H9 (cell line): ENCODE data around the gene ZNF248. TPM values are rescaled to one million over a fixed set of nuclear protein-coding genes. Genes with fewer than 3 reads are reported as not detected.

ENCODE experiments used
- DNase-seq: peaks from one replicate; pipeline ENCODE4 v3.0.0-alpha.2; 2017
- H2AFZ ChIP-seq: one replicate; pipeline ENCODE4 v1.6.1; 2013; ENCODE audit warnings: mild to moderate bottlenecking, low read length, control low read depth, moderate library complexity
- H2AK5ac ChIP-seq: 2 replicates; pipeline ENCODE4 v1.6.1; 2013; ENCODE audit warnings: low read length, control low read depth, mixed read lengths; ENCODE audit not compliant: insufficient read length
- H2BK120ac ChIP-seq: one replicate; pipeline ENCODE4 v1.6.1; 2013; ENCODE audit warnings: low read depth, mild to moderate bottlenecking, low read length, control low read depth, inconsistent platforms; ENCODE audit not compliant: poor library complexity, severe bottlenecking
- H2BK12ac ChIP-seq: 2 replicates; pipeline ENCODE4 v1.6.1; 2013; ENCODE audit warnings: low read length, control low read depth, mixed read lengths, low read depth; ENCODE audit not compliant: insufficient read length
- H2BK15ac ChIP-seq: 2 replicates; pipeline ENCODE4 v1.6.1; 2013; ENCODE audit warnings: low read depth, low read length, control low read depth
- H2BK20ac ChIP-seq: one replicate; pipeline ENCODE4 v1.6.1; 2013; ENCODE audit warnings: low read depth, mild to moderate bottlenecking, low read length, control low read depth, inconsistent platforms; ENCODE audit not compliant: poor library complexity, severe bottlenecking
- H2BK5ac ChIP-seq: 2 replicates; pipeline ENCODE4 v1.6.1; 2013; ENCODE audit warnings: low read length, control low read depth, mixed read lengths; ENCODE audit not compliant: insufficient read length
- H3K14ac ChIP-seq: 2 replicates; pipeline ENCODE4 v1.6.1; 2013; ENCODE audit warnings: low read length, control low read depth; ENCODE audit not compliant: insufficient read depth
- H3K18ac ChIP-seq: 2 replicates; pipeline ENCODE4 v1.6.1; 2013; ENCODE audit warnings: low read depth, mild to moderate bottlenecking, mixed read lengths, low read length, control low read depth; ENCODE audit not compliant: insufficient read length
- H3K23ac ChIP-seq: 2 replicates; pipeline ENCODE4 v1.6.1; 2013; ENCODE audit warnings: low read length, control low read depth, mixed read lengths, low read depth; ENCODE audit not compliant: insufficient read length
- H3K23me2 ChIP-seq: 2 replicates; pipeline ENCODE4 v1.6.1; 2013; ENCODE audit warnings: low read depth, mild to moderate bottlenecking, mixed read lengths, low read length, control low read depth; ENCODE audit not compliant: insufficient read length, poor library complexity, severe bottlenecking
- H3K27ac ChIP-seq: 2 replicates; pipeline ENCODE4 v1.5.1; 2013; ENCODE audit warnings: low read length, control low read depth, mixed read lengths, low read depth; ENCODE audit not compliant: insufficient read length
- H3K27me3 ChIP-seq: 2 replicates; pipeline ENCODE4 v1.6.1; 2013; ENCODE audit warnings: low read length, control low read depth, inconsistent platforms; ENCODE audit not compliant: insufficient read depth
- H3K4ac ChIP-seq: 2 replicates; pipeline ENCODE4 v1.6.1; 2013; ENCODE audit warnings: low read depth, mild to moderate bottlenecking, control low read depth, inconsistent platforms, low read length, moderate library complexity
- H3K4me1 ChIP-seq: 2 replicates; pipeline ENCODE4 v1.6.1; 2013; ENCODE audit warnings: low read length, control low read depth, inconsistent platforms; ENCODE audit not compliant: insufficient read depth
- H3K4me2 ChIP-seq: 2 replicates; pipeline ENCODE4 v1.6.1; 2013; ENCODE audit warnings: low read length, control low read depth, mixed read lengths; ENCODE audit not compliant: insufficient read length, insufficient read depth
- H3K56ac ChIP-seq: 2 replicates; pipeline ENCODE4 v1.6.1; 2013; ENCODE audit warnings: low read depth, mild to moderate bottlenecking, mixed read lengths, low read length, control low read depth; ENCODE audit not compliant: insufficient read length
- H3K79me1 ChIP-seq: 2 replicates; pipeline ENCODE4 v1.6.1; 2013; ENCODE audit warnings: low read depth, mild to moderate bottlenecking, moderate library complexity, low read length, control low read depth, inconsistent platforms; ENCODE audit not compliant: insufficient read depth, poor library complexity, severe bottlenecking
- H3K79me2 ChIP-seq: 2 replicates; pipeline ENCODE4 v1.6.1; 2013; ENCODE audit warnings: low read length, control low read depth, inconsistent platforms; ENCODE audit not compliant: insufficient read depth
- H3K9ac ChIP-seq: 2 replicates; pipeline ENCODE4 v1.6.1; 2013; ENCODE audit warnings: low read length, control low read depth, mixed read lengths; ENCODE audit not compliant: insufficient read length; ENCODE audit errors: extremely low read depth
- H3K9me3 ChIP-seq: one replicate; pipeline ENCODE4 v1.6.1; 2013; ENCODE audit warnings: low read depth, low read length, inconsistent platforms; ENCODE audit not compliant: control insufficient read depth
- H3T11ph ChIP-seq: one replicate; pipeline ENCODE4 v1.6.1; 2013; ENCODE audit warnings: mild to moderate bottlenecking, low read length, control low read depth, inconsistent platforms
- H4K20me1 ChIP-seq: one replicate; pipeline ENCODE4 v1.6.1; 2013; ENCODE audit not compliant: control insufficient read depth, insufficient read length, insufficient read depth
- H4K5ac ChIP-seq: 2 replicates; pipeline ENCODE4 v1.6.1; 2013; ENCODE audit warnings: low read depth, mild to moderate bottlenecking, mixed read lengths, low read length, control low read depth; ENCODE audit not compliant: insufficient read length
- H4K8ac ChIP-seq: replicated peaks from 2 replicates; pipeline ENCODE4 v1.6.1; 2013; ENCODE audit warnings: low read length, control low read depth, mixed read lengths, low read depth; ENCODE audit not compliant: insufficient read length
- H4K91ac ChIP-seq: 2 replicates; pipeline ENCODE4 v1.6.1; 2013; ENCODE audit warnings: low read depth, mild to moderate bottlenecking, moderate library complexity, mixed read lengths, low read length, control low read depth; ENCODE audit not compliant: insufficient read length
- H3K27ac Mint-ChIP-seq, 3 experiments: 2 replicates in 2 of 3; 3 replicates in 1 of 3; pipeline ENCODE4 v1.8.0; 2020 to 2021; ENCODE audit warnings: mixed read lengths in 3 of 3, mild to moderate bottlenecking in 1 of 3, moderate library complexity in 1 of 3
- H3K27me3 Mint-ChIP-seq: 2 replicates; pipeline ENCODE4 v1.8.0; 2021; ENCODE audit warnings: low read depth, mild to moderate bottlenecking, moderate library complexity, mixed read lengths
- H3K36me3 Mint-ChIP-seq, 3 experiments: 2 replicates in 2 of 3; 3 replicates in 1 of 3; pipeline ENCODE4 v1.8.0; 2020 to 2021; ENCODE audit warnings: low read depth in 3 of 3, mixed read lengths in 3 of 3; ENCODE audit not compliant: insufficient read depth in 1 of 3
- H3K4me1 Mint-ChIP-seq, 2 experiments: 2 replicates each; pipeline ENCODE4 v1.8.0; 2020; ENCODE audit warnings: mixed read lengths in 2 of 2
- H3K4me3 Mint-ChIP-seq, 2 experiments: 2 replicates in 1 of 2; 3 replicates in 1 of 2; pipeline ENCODE4 v1.8.0; 2020 to 2021; ENCODE audit warnings: mild to moderate bottlenecking in 2 of 2, mixed read lengths in 2 of 2, moderate library complexity in 1 of 2
- H3K9me3 Mint-ChIP-seq, 2 experiments: 2 replicates in 1 of 2; 3 replicates in 1 of 2; pipeline ENCODE4 v1.8.0; 2020; ENCODE audit warnings: mild to moderate bottlenecking in 2 of 2, mixed read lengths in 2 of 2, moderate library complexity in 1 of 2
- CTCF ChIP-seq: fragments of 200-600 bp; sonication (generic); conservative IDR thresholded peaks from 3 replicates; pipeline ENCODE4 v1.8.0; 2021; ENCODE audit warnings: antibody characterized with exemption, mild to moderate bottlenecking
- WGBS: extraction: QIAGEN DNeasy Blood & Tissue Kit; methylation state at CpG from one replicate; pipeline ENCODE4 v1.1.7; 2013; ENCODE audit warnings: missing lambda C conversion rate, low lambda C conversion rate, mixed read lengths; ENCODE audit not compliant: insufficient read length; ENCODE audit errors: extremely low coverage; 5-methylcytosine and 5-hydroxymethylcytosine counted together
- total RNA-seq: library from RNA; stranded (reverse); gene quantifications from 2 replicates; pipeline ENCODE4 v1.2.1, GENCODE V29; 2021

ZNF248 gene
- total RNA-seq, 1 experiment from 2014 or later: 5.4 TPM

GRCh38 chr10:37794305-37794976 is 63.0 kb downstream of the ZNF248 start:
- TF ChIP-seq CTCF: no peak
- no peak overlapping the region for H2BK12ac ChIP-seq
- H4K91ac ChIP-seq: no peak overlapping the region
- no peak overlapping the region for H2BK20ac ChIP-seq
- H2BK5ac ChIP-seq: no peak overlapping the region
- H3K18ac ChIP-seq: no peak overlapping the region
- Mint-ChIP-seq H3K4me3 (no peak overlapping the region), H3K4me1 (no peaks in the 10 kb centered on the region), H3K27ac (no peak overlapping the region), H3K36me3 (peaks cover 4 to 18% (median 6%) of the 10 kb centered on the region in 3 experiments; a peak in 4 of 7 replicates), H3K27me3 (no peaks in the 10 kb centered on the region), H3K9me3 (peaks cover 80 to 82% of the 10 kb centered on the region in 2 experiments)
- no peak for DNase-seq
- no peaks in the 10 kb centered on the region for H3K79me2 ChIP-seq
- H3K79me1 ChIP-seq: no peaks in the 10 kb centered on the region
- H3K27me3 ChIP-seq: no peaks in the 10 kb centered on the region
- no peak overlapping the region for H4K5ac ChIP-seq
- H3K4me2 ChIP-seq: no peak overlapping the region
- H4K8ac ChIP-seq: no peak overlapping the region
- H3K9ac ChIP-seq: no peak overlapping the region
- H3T11ph ChIP-seq: no peak overlapping the region
- no peak overlapping the region for H3K14ac ChIP-seq
- H2AK5ac ChIP-seq: no peak overlapping the region
- no peak overlapping the region for H2BK15ac ChIP-seq
- no peaks in the 10 kb centered on the region for H3K4me1 ChIP-seq
- H4K20me1 ChIP-seq: no peaks in the 10 kb centered on the region
- no peak overlapping the region for H2BK120ac ChIP-seq
- H3K56ac ChIP-seq: no peak overlapping the region
- H3K27ac ChIP-seq: no peak overlapping the region
- no peak overlapping the region for H3K23ac ChIP-seq
- peaks cover 35% of the 10 kb centered on the region for H3K9me3 ChIP-seq
- no peak overlapping the region for H3K4ac ChIP-seq
- WGBS: no CpG with 5 or more reads among the region's 2 CpGs
- no peak overlapping the region for H2AFZ ChIP-seq
- no peaks in the 10 kb centered on the region for H3K23me2 ChIP-seq
